Subcutaneous abdominal adipose tissue (tissue), 5 donors: ENCODE results near the gene MSH4.
"Not testable (repeated sequence)": the region's sequence is repeated elsewhere in the genome, so short reads cannot be mapped to it uniquely, and the experiment has no call there.

Experiments
- H3K27ac ChIP-seq: one replicate; pipeline ENCODE4 v1.7.0; 2013; ENCODE audit warnings: low read depth, mild to moderate bottlenecking, inconsistent platforms, low read length, moderate library complexity
- H3K27me3 ChIP-seq, 5 donors: one replicate each; pipeline ENCODE4 v1.7.0; 2013; ENCODE audit warnings: low read length in 5 of 5, inconsistent platforms in 1 of 5; ENCODE audit not compliant: control insufficient read depth in 5 of 5, insufficient read depth in 4 of 5
- H3K36me3 ChIP-seq, 5 donors: one replicate each; pipeline ENCODE4 v1.7.0; 2013; ENCODE audit warnings: low read length in 5 of 5; ENCODE audit not compliant: control insufficient read depth in 5 of 5, insufficient read depth in 5 of 5
- H3K4me1 ChIP-seq, 5 donors: one replicate each; pipeline ENCODE4 v1.7.0; 2013; ENCODE audit warnings: low read length in 5 of 5, mild to moderate bottlenecking in 3 of 5, moderate library complexity in 1 of 5; ENCODE audit not compliant: control insufficient read depth in 5 of 5, insufficient read depth in 5 of 5
- H3K4me3 ChIP-seq, 5 donors: one replicate each; pipeline ENCODE4 v1.7.0; 2013; ENCODE audit warnings: low read length in 5 of 5, low read depth in 1 of 5
- H3K9ac ChIP-seq, 5 donors: one replicate each; pipeline ENCODE4 v1.7.0; 2013; ENCODE audit warnings: low read length in 5 of 5, mild to moderate bottlenecking in 4 of 5, moderate library complexity in 3 of 5
- H3K9me3 ChIP-seq, 5 donors: one replicate each; pipeline ENCODE4 v1.7.0; 2013; ENCODE audit warnings: low read length in 5 of 5; ENCODE audit not compliant: control insufficient read depth in 5 of 5
- donor health status: healthy.
- donor health status: healthy.
- donor health status: healthy.
- donor health status: healthy.
- donor health status: healthy.

The MSH4 gene

DNA sequence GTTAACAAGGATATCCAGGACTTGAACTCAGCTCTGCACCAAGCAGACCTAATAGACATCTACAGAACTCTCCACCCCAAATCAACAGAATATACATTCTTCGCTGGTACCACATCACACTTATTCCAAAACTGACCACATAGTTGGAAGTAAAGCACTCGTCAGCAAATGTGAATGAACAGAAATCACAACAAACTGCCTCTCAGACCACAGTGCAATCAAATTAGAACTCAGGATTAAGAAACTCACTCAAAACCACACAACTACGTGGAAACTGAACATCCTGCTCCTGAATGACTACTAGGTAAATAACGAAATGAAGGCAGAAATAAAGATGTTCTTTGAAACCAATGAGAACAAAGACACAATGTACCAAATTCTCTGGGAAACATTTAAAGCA lies 16.5 kb upstream of the MSH4 start:
- H3K4me3 ChIP-seq, H3K36me3 ChIP-seq, H3K27me3 ChIP-seq, H3K4me1 ChIP-seq, H3K9me3 ChIP-seq, H3K9ac ChIP-seq, H3K27ac ChIP-seq: not testable (repeated sequence)

GRCh38 chr1:75783920-75784319 lies 12.8 kb upstream of the MSH4 start:
- H3K4me1 ChIP-seq, result peaks cover 7 to 31% (median 30%) of the 10 kb centered on the region in 5 donors
- H3K27me3 ChIP-seq, H3K9ac ChIP-seq, H3K36me3 ChIP-seq, H3K9me3 ChIP-seq, H3K27ac ChIP-seq, H3K4me3 ChIP-seq: not testable (repeated sequence)

DNA sequence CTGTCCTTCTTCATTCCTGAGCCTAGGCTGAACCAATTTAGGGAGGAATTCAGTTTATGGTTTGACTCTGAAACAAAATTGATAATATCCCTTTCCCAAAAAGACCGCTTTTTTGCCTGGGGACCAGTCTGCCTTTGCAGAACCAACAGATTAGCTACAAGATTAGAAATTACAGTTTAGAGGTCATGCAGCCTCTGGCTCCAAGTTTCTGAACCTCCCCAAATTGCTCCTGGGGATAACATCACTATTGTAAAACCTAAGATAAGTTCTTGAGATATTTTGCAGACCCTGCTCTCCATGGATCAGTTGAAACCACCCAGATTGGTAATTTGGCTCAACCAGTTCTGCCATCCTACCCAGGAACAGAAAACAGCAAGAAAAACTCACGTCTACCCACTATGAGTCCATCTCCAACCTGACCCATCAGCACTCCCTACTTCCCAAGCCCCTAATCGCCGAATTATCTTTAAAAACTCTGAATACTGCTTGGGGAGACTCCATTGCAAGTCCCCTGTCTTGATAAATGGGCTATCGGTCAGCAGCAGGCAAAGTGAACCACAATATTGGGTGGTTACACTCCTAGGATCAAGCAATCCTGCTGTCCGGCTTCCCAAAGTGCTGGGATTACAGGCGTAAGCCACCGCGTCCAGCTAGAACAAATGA lies 11.2 kb upstream of the MSH4 start:
- Histone ChIP-seq H3K27ac (peak overlapping the region; percentile 92), H3K9ac (peak overlapping the region; percentile 85 to 98 (median 91)), H3K4me3 (peak overlapping the region; percentile 75 to 100 (median 99)), H3K4me1 (peaks cover 10 to 46% (median 40%) of the 10 kb centered on the region in 5 donors), H3K27me3 (no peaks in the 10 kb centered on the region), H3K9me3 (no peaks in the 10 kb centered on the region), H3K36me3 (peaks cover 6 to 14% (median 12%) of the 10 kb centered on the region in 5 donors)

GRCh38 chr1:75785983-75786853 lies 10.5 kb upstream of the MSH4 start, which contains the start of gene RABGGTB:
RABGGTB (plus strand) TSS chr1:75786256; CDS start chr1:75786272, 16 bp downstream.
- Histone ChIP-seq H3K27me3 (no peaks in the 10 kb centered on the region), H3K4me1 (peaks cover 10 to 52% (median 44%) of the 10 kb centered on the region in 5 donors), H3K9me3 (no peaks in the 10 kb centered on the region), H3K27ac (peak within 1 kb of the TSS; percentile 92), H3K4me3 (peak within 1 kb of the TSS; percentile 75 to 100 (median 99)), H3K9ac (peak within 1 kb of the TSS; percentile 89 to 98 (median 96)), H3K36me3 (peaks cover 12 to 21% (median 18%) of the 10 kb centered on the region in 5 donors)

DNA sequence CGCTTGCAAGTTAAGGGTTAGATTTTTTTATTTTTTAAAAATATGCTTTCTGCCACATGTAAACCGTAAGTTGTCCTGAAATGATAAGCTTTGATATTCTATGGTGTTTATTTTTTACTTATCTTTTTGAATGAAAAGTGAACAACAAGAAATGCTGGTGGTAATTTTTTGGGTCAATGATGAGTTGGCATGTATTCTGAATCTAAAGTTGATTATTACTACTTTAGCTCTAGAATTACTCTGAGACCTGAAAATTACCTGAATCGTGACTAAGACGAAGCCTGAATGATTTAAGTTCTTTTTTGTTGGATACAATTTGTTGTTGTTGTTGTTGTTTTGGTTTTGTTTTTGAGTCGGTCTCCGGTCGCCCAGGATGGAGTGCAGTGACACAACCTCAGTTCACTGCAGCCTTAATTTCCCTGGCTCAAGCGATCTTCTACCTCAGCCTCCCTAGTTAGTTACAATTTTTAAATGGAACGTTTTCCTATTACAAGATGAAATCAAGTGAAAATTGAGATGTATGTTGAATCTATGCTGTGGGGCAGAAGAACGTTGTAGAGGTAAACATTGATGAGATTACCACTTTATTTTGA lies 9.7 kb upstream of the MSH4 start:
- no peaks in the 10 kb centered on the region for H3K27me3 ChIP-seq
- H3K4me3 ChIP-seq, result peak overlapping the region; percentile 75 to 100 (median 99)
- H3K27ac ChIP-seq, result peak overlapping the region; percentile 92
- H3K4me1 ChIP-seq, result peaks cover 10 to 52% (median 44%) of the 10 kb centered on the region in 5 donors
- peak overlapping the region; percentile 89 to 98 (median 96) for H3K9ac ChIP-seq
- H3K9me3 ChIP-seq, result no peaks in the 10 kb centered on the region
- H3K36me3 ChIP-seq, result peaks cover 20 to 28% (median 25%) of the 10 kb centered on the region in 5 donors

- no peaks in the 10 kb centered on the region for H3K27me3 ChIP-seq
- H3K36me3 ChIP-seq, result peaks cover 25 to 34% (median 30%) of the 10 kb centered on the region in 5 donors
- peak overlapping the region; percentile 92 for H3K27ac ChIP-seq
- H3K4me1 ChIP-seq, result peaks cover 10 to 52% (median 44%) of the 10 kb centered on the region in 5 donors
- peak overlapping the region; percentile 75 to 100 (median 99) for H3K4me3 ChIP-seq
- peak overlapping the region; percentile 89 to 98 (median 96) for H3K9ac ChIP-seq
- H3K9me3 ChIP-seq, result no peaks in the 10 kb centered on the region
These were observed 9.2 kb upstream of the MSH4 start for GRCh38 chr1:75787524-75787923.

DNA sequence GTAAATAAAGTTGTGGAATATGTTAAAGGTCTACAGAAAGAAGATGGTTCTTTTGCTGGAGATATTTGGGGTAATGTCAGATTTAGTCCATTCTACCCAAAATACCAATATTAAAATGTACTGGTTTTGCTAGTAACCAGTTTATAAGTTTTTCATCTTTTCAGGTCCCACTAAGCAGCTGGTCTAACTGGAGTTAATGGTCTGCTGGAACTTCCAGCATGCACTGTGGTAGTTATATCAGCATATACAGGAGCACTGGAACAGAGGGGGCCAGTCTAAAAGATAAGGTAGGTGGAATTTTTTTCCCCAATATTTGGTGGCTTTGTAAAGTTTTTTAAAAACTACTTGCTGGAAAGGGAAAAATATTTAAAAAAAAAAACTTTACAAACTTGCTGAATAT lies 6.7 kb upstream of the MSH4 start:
- Histone ChIP-seq H3K27me3 (no peaks in the 10 kb centered on the region), H3K9ac (peak overlapping the region in 2 of 5 donors; percentile 11 to 13), H3K27ac (no peak overlapping the region), H3K4me3 (no peak overlapping the region), H3K36me3 (peaks cover 47 to 56% (median 48%) of the 10 kb centered on the region in 5 donors), H3K4me1 (peaks cover 10 to 52% (median 44%) of the 10 kb centered on the region in 5 donors), H3K9me3 (no peaks in the 10 kb centered on the region)

DNA sequence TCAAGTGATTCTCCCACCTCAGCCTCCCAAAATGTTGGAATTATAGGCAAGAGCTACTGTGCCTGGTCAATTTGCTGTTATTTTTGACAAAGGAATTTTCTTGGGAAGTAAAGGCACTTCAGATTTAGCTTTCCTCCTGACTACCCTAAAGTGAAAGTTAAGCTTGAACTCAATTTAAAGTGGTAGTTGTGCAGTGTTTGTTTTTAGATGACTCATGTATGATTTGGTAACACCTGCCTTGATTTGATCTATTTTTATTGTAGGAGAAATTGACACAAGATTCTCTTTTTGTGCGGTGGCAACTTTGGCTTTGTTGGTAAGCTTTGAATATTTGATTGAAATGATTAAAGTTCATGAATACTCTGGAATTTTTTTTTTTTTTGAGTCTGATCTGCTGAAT lies 5.7 kb upstream of the MSH4 start:
- H3K9ac ChIP-seq, result no peak overlapping the region
- no peak overlapping the region for H3K27ac ChIP-seq
- H3K9me3 ChIP-seq, result no peaks in the 10 kb centered on the region
- peaks cover 10 to 46% (median 38%) of the 10 kb centered on the region in 5 donors for H3K4me1 ChIP-seq
- H3K36me3 ChIP-seq, result peaks cover 50 to 66% (median 59%) of the 10 kb centered on the region in 5 donors
- H3K27me3 ChIP-seq, result no peaks in the 10 kb centered on the region
- H3K4me3 ChIP-seq, result no peak overlapping the region

DNA sequence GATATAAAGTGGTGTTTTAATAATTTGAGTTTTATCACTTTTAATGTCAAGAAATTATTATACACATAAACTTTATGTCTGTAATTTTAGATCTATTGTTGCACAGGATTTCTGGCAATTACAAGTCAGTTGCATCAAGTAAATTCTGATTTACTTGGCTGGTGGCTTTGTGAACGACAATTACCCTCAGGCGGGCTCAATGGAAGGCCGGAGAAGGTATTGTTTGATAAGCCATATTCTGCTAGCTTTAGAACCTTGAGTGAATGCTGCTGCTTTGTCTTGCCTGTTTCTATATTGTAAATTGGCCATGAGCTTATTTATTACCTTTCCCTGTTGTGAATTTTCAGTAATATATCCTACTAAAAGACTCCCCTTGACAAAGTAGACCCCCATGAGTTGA lies 4.6 kb upstream of the MSH4 start:
- H3K36me3 ChIP-seq, result peaks cover 55 to 76% (median 69%) of the 10 kb centered on the region in 5 donors
- no peaks in the 10 kb centered on the region for H3K9me3 ChIP-seq
- H3K4me3 ChIP-seq, result no peak overlapping the region
- H3K27ac ChIP-seq, result no peak overlapping the region
- peaks cover 12 to 40% (median 31%) of the 10 kb centered on the region in 5 donors for H3K4me1 ChIP-seq
- H3K27me3 ChIP-seq, result no peaks in the 10 kb centered on the region
- H3K9ac ChIP-seq, result no peak overlapping the region
